Activated CD8-positive, alpha-beta memory T cell treated with anti-CD3 and anti-CD28 coated beads for 4 hours (primary cell): ENCODE results near the gene ARL6IP4.
"Not testable (repeated sequence)": the region's sequence is repeated elsewhere in the genome, so short reads cannot be mapped to it uniquely, and the experiment has no call there.

Experiments
- DNase-seq, 2 donors: peaks; one replicate each; pipeline ENCODE4 v3.0.0-alpha.2; 2020; ENCODE audit warnings: low read depth in 2 of 2

Gene ARL6IP4

GRCh38 chr12:123010681-123011080 lies 30.2 kb downstream of the ARL6IP4 start:
- no peak for DNase-seq

GRCh38 chr12:123011701-123012100 lies 31.2 kb downstream of the ARL6IP4 start:
- DNase-seq = no peak

- no peak for DNase-seq
Observed at GRCh38 chr12:123013185-123014095, 33.0 kb downstream of the ARL6IP4 start.

DNA sequence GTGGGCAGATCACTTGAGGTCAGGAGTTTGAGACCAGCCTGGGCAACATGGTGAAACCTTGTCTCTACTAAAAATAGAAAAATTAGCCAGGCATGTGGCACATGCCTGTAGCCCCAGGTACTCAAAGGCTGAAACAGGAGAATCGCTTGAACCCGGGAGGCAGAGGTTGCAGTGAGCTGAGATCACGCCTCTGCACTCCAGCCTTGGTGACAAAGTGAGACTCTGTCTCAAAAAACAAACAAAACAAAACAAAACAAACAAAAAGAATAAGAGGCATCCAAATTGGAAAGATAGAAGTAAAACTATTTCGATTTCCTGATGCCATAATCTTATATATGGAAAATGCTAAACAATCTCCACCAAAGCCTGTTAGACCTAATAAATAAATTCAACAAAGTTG lies 34.0 kb downstream of the ARL6IP4 start:
- DNase-seq = not testable (repeated sequence)

DNA sequence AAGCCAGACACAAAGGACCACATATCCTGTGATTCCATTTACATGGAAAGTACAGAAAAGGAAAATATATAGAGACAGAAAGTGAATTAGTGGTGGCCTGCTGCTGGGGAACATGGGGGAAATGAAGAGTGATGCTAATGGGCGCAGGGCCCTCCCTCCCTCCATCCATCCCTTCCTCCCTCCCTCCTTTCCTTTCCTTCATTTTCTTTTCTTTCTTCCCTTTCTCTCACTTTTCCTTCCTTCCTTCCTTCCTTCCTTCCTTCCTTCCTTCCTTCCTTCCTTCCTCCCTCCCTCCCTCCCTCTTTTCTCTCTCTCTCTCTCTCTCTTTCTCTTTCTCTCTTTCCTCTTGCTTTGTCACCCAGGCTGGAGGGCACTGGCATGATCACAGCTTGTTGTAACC lies 37.3 kb downstream of the ARL6IP4 start:
- no peak for DNase-seq

- DNase-seq = no peak
Observed at GRCh38 chr12:123019841-123020138, 39.3 kb downstream of the ARL6IP4 start.

- no peak for DNase-seq
Observed at GRCh38 chr12:123021688-123022604, 41.5 kb downstream of the ARL6IP4 start.

DNA sequence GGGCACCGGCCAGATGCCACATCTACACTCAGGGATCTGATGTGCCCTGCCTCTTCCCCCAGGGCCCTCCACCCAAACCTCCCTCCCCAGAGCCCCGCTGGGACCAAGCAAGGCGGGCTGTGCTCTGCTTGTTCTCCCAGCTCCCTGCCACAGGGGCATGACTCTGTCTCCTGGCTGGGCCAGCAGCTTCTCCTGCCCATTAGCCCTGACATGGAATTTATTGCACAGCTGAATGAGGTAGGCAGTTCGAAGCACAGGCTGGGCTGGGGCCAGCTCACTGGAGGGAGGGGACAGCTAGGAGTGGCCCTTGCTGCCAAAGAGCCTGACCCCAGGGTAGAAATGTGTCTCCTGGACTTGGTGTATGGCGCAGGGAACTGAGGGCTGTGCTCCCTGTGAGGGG lies 42.4 kb downstream of the ARL6IP4 start:
- DNase-seq = no peak

- no peak for DNase-seq
Observed at GRCh38 chr12:123024819-123025391, 44.4 kb downstream of the ARL6IP4 start.

DNA sequence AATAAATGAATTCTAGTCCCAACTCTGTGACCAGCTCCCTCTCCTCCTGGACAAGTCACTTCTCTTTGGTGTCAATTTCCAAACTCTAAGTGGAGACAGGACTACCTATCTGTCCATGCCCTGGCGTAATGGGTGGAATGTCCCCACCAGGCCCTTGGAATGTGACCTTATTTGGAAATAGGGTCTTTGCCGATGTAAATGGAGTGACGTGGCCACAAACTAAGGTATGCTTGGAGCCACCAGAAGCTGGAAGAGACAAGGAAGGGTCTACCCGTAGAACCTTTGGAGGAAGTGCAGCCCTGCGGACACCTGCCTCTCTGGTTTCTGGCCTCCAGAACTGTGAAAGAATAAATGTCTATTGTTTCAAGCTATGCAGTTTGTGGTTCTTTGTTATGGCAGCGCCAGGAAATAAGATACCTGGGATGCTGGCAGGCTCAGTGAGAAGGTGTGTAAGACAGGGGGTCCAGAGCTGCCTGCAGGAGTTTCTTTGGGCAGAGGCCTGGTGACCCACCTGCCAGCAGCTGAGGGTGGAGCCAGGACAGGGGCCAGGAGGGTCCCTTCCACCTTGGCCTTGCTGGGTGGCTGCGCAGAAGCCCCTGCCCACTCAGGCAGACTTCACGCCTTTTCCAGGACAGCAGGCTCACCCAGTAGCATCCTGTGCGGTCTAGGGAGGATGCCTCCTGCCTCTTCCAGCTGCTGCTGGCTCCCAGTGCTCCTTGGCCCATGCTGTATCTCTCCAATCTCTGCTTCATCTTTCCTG lies 45.8 kb downstream of the ARL6IP4 start:
- no peak for DNase-seq

- no peak for DNase-seq
Observed at GRCh38 chr12:123027726-123028445, 47.4 kb downstream of the ARL6IP4 start.

GRCh38 chr12:123028475-123028874 lies 48.0 kb downstream of the ARL6IP4 start:
- no peak for DNase-seq

GRCh38 chr12:123029550-123029949 lies 49.1 kb downstream of the ARL6IP4 start:
- no peak for DNase-seq

DNA sequence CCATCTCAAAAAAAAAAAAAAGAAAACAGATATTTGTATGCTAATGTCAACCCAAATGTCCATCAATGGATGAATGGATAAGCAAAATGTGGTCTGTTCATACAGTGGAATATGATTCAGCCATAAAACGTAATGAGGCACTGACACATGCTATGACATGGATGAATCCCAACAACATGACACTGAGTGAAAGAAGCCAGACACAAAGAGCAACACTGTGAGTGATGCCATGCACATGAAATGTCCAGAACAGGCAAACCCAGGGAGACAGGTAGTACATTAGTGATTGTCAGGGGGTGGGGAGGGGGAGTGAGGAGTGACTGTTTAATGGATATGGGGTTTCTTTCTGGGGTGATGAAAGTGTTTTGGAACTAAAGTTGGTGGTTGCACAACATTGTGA lies 50.2 kb downstream of the ARL6IP4 start:
- DNase-seq = no peak

- no peak for DNase-seq
Observed at GRCh38 chr12:123031171-123031845, 50.8 kb downstream of the ARL6IP4 start.
